Measurements from ENCODE around the gene TATDN3.
"Not testable (repeated sequence)": the region's sequence is repeated elsewhere in the genome, so short reads cannot be mapped to it uniquely, and the experiment has no call there.

Gene TATDN3

DNA sequence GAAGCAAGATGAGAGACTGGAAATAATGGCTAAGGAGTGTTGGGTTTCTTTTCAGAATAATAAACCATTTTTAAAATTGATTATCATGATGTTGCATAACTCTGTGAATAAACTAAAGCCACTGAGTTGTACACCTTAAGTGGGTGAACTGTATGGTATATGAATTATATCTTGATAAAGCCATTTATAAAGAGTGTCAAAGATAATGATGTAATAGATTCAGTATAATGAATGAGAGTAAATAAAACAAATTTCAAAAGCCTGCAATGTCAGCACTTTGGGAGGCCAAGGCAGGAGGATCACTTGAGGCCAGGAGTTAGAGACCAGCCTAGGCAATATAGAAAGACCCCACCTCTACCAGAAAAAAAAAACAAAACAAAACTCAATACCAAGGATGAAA is 16.5 kb upstream of the TATDN3 start:
- DNase-seq (ENCODE audit: low read depth, low spot score), result no peak

DNA sequence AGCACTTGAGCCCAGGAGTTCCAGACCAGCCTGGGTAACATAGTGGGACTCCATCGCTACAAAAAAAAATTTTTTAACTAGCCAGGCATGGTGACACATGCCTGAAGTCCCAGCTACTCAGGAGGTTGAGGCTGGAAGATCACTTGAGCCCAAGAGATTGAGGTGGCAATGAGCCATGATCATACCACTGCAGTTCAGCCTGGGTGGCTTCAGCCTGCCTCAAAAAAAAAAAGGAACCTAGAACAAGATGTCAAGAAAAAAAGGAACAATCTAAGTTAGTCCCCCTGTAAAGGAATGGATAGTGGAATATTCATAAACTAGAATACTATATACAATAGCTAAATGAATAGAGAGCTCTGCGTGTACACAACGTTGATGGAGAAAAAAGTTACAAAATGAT is 14.5 kb upstream of the TATDN3 start:
- no peak for DNase-seq (ENCODE audit: low read depth, low spot score)

DNA sequence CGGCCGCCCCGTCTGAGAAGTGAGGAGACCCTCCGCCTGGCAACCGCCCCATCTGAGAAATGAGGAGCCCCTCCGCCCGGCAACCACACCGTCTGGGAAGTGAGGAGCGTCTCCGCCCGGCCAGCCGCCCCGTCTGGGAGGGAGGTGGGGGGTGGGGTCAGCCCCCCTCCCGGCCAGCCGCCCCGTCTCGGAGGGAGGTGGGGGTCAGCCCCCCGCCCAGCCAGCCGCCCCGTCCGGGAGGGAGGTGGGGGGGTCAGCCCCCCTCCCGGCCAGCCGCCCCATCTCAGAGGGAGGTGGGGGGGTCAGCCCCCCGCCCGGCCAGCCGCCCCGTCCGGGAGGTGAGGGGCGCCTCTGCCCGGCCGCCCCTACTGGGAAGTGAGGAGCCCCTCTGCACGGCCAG is 12.6 kb upstream of the TATDN3 start:
- DNase-seq (ENCODE audit: low read depth, low spot score), result not testable (repeated sequence)

DNA sequence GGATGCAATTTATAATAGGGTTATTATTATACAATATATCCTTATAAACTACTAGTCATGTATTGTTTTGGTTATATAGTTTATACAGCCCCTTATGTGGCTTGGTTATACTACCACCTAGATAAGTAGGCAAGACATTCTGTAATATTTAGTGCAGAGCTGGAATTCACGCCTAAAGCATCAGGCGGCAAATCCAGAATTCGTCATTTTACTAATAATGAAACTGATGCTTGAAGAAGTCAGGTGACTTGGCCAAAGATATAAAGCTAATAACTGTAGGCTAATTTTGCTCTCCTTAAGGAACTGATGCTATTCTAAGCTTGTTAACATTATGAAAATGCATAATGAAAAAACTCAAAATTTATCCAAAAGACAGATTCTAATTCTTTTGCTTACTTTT is 10.9 kb upstream of the TATDN3 start:
- no peak for DNase-seq (ENCODE audit: low read depth, low spot score)

DNA sequence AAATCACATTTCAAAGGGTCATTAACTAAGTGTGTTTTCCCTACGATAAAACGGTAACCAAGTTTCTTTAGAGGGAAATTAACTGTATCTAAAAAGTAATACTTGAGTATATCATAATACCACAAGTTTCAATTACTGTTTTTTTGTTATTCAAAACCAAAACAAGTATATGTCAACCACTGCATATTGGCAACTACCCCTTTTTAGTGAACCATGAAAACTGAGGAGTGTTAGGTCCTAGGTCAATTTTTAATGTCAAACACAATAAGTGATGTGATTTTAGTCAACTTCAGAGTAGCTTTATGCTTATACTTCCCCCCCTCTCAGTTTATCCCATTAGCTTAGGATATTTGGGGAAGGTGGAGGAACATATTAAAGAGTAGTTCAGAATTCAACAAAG is 10.5 kb upstream of the TATDN3 start:
- DNase-seq (ENCODE audit: low read depth, low spot score), result no peak

DNA sequence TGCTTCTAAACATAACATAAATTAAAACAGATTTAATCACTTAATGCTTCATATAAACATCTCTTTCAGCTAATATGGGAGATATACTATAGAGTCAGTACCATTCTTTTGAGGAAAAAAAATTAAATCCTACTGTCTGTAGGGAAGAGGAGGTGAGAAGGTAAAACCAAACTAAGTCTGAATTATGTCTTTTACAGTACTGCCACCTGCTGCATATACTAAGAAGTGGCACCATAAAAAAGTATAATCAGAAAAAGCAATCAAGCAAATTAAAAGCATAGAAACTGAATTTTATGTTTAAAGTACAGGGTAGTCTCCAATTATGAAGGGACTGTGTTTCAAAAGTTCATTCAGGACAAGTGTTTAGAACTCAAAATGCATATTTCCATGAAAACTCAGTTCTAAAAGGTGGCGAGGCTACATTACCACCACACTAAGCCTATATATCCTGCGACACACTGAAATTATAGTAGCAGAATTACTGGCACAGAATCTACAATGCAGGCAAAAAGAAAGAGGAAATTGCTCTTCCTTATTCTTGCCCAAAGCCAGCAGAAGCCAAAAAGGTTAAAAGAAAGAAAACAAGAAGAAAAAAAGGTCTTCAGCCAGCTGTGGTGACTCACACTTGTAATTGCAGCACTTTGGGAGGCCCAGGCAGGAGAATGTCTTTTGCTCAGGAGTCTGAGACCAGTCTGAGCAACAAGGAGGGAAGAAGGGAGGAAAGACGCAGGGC is 9.1 kb upstream of the TATDN3 start:
- DNase-seq (ENCODE audit: low read depth, low spot score), result no peak

- no peak for DNase-seq (ENCODE audit: low read depth, low spot score)
These were observed 7.7 kb upstream of the TATDN3 start for GRCh38 chr1:212783976-212784375.

DNA sequence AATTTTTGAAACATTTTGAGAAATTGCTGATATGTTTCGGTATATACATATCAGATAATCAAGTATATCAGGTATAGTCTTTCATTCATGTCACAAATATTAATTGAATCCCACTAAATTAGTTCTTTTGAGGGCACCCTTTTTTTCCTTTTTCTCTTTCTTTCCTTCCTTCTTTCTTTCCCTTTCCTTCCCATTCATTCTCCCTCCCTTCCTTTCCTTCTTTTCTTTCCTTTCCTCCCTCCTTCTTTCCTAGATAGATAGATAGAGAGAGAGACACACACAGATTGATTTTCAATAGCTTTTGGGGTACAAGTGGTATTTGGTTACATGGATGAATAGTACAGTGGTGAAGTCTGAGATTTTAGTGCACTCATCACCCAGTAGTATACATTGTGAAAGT is 5.8 kb upstream of the TATDN3 start:
- DNase-seq (ENCODE audit: low read depth, low spot score), result no peak

DNA sequence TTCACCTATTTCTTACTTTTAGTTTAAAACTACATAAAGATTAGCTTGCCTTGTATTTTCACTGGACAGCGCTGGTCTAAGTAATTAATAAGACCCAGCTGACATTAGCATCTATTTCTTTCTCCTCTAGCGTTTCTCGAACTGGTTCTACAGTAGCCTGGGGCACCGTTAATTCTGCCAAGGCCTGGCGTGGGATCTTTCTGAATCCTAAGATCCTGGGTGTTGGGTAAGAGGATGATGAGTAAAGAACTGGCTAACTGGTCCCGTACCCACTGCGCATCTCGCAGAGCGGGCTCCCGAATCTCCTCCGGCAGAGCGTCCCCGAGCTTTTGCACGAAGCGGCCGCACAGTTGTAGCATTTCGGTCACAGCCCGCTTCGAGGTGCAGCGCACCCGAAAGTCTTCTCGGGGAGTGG is 426 bp upstream of the TATDN3 start:
- DNase-seq (ENCODE audit: low read depth, low spot score), result no peak

GRCh38 chr1:212792396-212792908 is 758 bp downstream of the TATDN3 start:
- DNase-seq (ENCODE audit: low read depth, low spot score), result no peak

DNA sequence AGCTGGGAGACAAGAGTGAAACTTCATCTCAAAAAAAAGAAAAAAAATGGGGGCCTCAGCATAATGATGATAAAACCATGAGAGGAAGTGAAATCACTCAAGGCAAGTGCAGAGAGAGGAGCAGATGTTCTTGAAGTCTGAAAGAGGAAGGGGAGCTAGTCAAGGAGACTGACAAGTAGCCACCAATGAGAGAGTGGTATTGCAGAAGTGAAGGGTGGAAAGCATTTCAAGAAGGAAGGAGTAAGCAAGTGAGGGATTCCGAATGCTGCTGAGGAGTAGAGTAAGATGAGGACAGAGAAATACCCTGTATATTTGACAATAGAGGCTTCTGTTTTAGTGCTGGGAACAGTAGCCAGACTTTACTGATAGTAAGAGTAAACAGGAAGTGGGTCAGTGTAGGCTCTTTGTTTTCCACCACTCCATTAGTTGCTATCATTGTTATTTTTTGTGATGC is 2.9 kb downstream of the TATDN3 start:
- no peak for DNase-seq (ENCODE audit: low read depth, low spot score)

DNA sequence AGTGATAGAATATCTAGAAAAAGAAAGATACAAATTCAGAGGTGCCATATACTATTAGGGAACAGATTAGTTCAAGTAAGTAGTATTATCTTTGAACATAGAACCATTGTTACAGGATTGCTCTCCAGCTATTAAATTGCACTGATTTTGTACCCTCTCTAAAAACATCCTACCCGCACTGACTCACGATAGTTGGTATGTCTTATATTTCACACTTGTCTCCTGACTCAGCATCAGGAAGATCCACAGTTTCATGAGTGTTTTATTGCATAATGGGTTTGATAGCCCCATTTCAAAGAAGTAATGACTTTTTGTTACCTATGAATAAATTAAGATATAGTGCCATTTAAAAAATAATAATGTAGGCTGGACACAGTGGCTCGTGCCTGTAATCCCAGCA is 6.0 kb downstream of the TATDN3 start:
- no peak for DNase-seq (ENCODE audit: low read depth, low spot score)

DNA sequence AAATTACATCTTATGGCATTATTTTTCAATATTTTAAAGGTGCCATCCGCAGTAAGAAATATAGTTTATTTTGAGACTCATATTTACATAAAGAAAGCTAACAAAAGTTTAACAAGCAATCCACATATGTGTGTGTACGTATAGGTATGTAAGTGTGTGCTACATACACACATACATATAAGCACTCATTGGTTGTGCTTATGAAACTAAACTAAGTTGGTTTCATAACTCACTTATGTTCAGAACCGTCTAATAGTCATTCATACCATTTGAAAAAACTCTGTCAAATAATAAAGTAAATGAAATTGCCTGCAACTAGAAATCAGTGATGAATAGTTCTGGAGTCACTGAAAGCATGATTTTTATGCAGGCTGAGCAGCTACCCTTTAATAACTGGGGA is 14.1 kb downstream of the TATDN3 start:
- DNase-seq (ENCODE audit: low read depth, low spot score), result no peak

- DNase-seq (ENCODE audit: low read depth, low spot score), result no peak
These were observed 23.0 kb downstream of the TATDN3 start for GRCh38 chr1:212814537-212815334.

GRCh38 chr1:212816567-212817278 is 25.0 kb downstream of the TATDN3 start:
- DNase-seq (ENCODE audit: low read depth, low spot score), result no peak

DNA sequence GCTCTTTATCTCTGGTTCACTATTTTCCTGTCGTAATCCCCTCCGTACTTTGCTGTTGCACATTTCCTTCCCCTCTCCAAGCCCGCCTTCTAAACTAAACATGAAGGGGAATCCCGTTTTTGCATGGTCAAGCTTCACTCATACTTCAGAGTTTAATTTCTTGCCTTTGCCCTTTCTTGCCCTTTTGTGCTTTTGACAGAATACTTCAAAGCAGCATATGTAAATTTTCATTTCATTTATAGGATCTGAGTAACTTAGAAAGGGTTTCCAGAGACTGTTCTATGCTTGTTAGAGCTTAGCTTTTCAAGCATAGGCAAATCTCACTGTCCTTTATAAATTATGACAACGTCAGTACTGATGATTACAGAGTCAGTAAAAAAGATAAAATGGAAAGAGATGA is 28.0 kb downstream of the TATDN3 start:
- DNase-seq (ENCODE audit: low read depth, low spot score), result no peak

DNA sequence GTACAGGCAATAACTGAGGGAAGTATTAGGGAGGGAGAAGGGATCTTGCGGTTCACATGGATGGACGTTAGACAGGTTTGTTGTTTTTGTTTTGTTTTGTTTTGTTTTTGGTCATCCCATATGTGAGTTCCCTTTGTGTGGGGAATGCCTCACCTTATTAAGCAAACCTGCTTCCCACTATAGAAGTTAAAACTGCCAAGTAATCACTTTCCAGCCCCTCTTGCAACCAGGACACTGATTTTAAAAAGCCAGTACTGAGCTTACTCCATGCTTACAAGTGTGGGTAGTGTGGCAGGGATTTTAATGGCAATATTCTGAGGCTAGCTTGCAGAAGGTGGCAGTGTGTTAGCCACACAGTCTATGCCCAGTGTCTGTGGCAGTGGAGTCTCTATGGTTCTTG is 29.3 kb downstream of the TATDN3 start:
- DNase-seq (ENCODE audit: low read depth, low spot score), result no peak

GRCh38 chr1:212822956-212823355 is 31.3 kb downstream of the TATDN3 start:
- DNase-seq (ENCODE audit: low read depth, low spot score), result no peak

DNA sequence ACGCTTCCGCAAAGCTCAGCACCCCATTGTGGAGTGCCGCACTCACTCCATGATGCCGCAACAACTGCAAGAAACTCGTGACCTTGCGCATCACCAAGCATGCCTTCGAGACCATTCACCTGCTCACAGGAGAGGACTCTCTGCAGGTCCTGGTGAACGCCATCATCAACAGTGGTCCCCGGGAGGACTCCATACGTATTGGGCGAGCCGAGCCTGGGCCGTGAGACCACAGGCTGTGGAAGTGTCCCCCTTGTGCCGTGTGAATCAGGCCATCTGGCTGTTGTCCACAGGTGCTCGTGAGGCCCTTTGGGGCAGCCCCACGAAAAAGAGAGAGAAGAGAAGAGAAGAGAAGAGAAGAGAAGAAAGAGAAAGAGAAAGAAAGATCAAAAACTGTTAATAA is 32.5 kb downstream of the TATDN3 start:
- DNase-seq (ENCODE audit: low read depth, low spot score), result no peak

DNA sequence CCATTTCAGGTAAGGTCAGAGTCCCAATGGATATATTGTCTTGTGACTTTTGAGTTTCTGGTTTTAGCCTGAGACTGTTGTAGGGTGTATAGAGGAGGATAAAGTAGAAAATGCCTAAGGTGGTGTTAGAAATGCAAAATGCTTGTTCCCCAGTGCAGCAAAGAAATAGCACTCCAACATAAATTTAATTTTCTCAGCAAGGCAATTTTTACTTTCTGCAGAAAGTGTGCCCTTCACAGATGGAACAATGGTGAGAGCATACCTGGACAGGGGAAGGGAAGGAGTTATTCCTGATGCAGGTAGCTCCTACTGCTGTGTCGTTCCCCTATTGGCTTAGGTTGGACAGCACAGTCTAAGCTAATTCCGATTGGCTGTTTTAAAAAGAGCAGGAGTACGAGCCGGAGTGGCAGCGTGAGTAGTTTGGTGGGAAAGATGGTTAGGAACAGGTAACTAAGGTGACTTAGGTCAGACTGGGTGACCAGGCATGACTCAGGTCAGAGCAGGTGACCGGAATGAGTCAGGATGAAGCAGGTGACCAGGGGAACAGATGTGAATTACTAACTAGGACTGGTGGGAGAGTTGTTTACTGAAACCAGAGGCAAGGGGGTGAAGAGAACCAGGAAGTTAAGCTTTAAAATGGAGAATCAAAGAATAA is 34.2 kb downstream of the TATDN3 start:
- no peak for DNase-seq (ENCODE audit: low read depth, low spot score)

- no peak for DNase-seq (ENCODE audit: low read depth, low spot score)
These were observed 35.6 kb downstream of the TATDN3 start for GRCh38 chr1:212827171-212827776.

All from smooth muscle cell of the brain vasculature (primary cell).